SH-SY5Y (cell line): ENCODE results near the gene POU3F1.

ENCODE experiments used
- GATA2 ChIP-seq: IDR thresholded peaks from 2 replicates; pipeline ENCODE4 v1.6.1; 2011; ENCODE audit warnings: mild to moderate bottlenecking, low read depth, low read length
- GATA3 ChIP-seq: IDR thresholded peaks from 2 replicates; pipeline ENCODE4 v1.6.1; 2011; ENCODE audit warnings: low read depth, mild to moderate bottlenecking, low read length, moderate library complexity

DNA sequence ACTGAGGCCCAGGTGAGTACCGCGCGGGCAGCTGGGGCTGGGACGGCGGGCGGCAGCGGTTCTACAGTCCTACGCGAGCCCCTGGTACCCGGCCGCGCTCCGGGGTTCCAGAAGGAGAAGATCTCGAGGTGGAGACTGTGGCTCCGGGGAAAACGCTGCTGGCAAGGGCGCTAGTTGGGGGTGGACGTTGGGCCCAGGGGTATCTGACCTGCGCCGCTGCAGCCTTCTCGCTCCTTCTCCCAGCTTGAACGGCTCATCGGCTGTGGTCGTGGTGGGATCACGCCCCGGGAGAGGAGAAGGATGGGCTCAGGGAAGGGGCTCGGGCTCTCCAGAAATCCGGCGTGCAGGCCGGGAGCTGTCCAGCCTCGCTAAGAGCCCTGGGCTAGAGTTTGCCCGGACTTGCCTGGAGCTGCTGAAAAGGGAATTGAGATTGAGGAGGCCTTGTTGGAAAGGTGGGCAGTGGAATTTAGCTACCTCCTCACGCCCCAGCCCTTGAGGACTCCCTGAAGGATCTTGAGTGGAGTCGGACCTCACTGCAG, 1.1 kb upstream of the POU3F1 start:
- TF ChIP-seq GATA2, result no peak
- TF ChIP-seq GATA3, result no peak
